Activated CD4-positive, alpha-beta T cell treated with anti-CD3 and anti-CD28 coated beads for 36 hours (primary cell): ENCODE results near the gene ADAM19. TPM values are rescaled to one million over a fixed set of nuclear protein-coding genes. Genes with fewer than 3 reads are reported as not detected.

Source experiments
- ATAC-seq: fragments of 200-7000 bp; cut with Tn5 transposase; one replicate; pipeline ENCODE4 v1.10.0; 2021; ENCODE audit warnings: mild to moderate bottlenecking, moderate library complexity
- CTCF ChIA-PET: fragments of 350-600 bp; sonication (Branson Sonifier 250); formaldehyde crosslinking; loops from one replicate; lab custom pipeline; 2021; ENCODE audit warnings: antibody characterized with exemption; lab: Charles Lee
- POLR2A ChIA-PET: fragments of 350-600 bp; sonication (Branson Sonifier 250); formaldehyde crosslinking; loops from one replicate; lab custom pipeline; 2021; ENCODE audit warnings: antibody characterized with exemption, inconsistent platforms; lab: Charles Lee
- DNase-seq: peaks from one replicate; pipeline ENCODE4 v3.0.0-alpha.2; 2020
- H3K27ac Mint-ChIP-seq: one replicate; pipeline ENCODE4 v1.8.0; 2021; ENCODE audit warnings: mixed read lengths
- H3K27me3 Mint-ChIP-seq: one replicate; pipeline ENCODE4 v1.8.0; 2021; ENCODE audit warnings: mixed read lengths
- H3K36me3 Mint-ChIP-seq: one replicate; pipeline ENCODE4 v1.8.0; 2021; ENCODE audit warnings: low read depth, mixed read lengths
- H3K4me1 Mint-ChIP-seq: one replicate; pipeline ENCODE4 v1.8.0; 2021; ENCODE audit warnings: mixed read lengths
- H3K4me3 Mint-ChIP-seq: one replicate; pipeline ENCODE4 v1.8.0; 2021; ENCODE audit warnings: mild to moderate bottlenecking, moderate library complexity, mixed read lengths
- H3K9me3 Mint-ChIP-seq: one replicate; pipeline ENCODE4 v1.8.0; 2021; ENCODE audit warnings: low read depth, mixed read lengths
- intact Hi-C, 2 experiments: fragments of 100-400 bp; cut with DNase I in 1 of 2; cut with micrococcal nuclease in 1 of 2; formaldehyde crosslinking; loops; one replicate each; pipeline versions ENCODE4 v1.14.2 to v1.15.1; 2022 to 2024; cut with DNase I, micrococcal nuclease
- total RNA-seq, 2 experiments: library from RNA; stranded (reverse); gene quantifications; one replicate each; pipeline ENCODE4 v1.2.3, GENCODE V29; 2021

Gene ADAM19
- total RNA-seq, 2 experiments from 2014 or later, result 63.6 to 69.5 TPM

- Mint-ChIP-seq H3K4me3 (no peak overlapping the region), H3K36me3 (peaks cover 50% of the 10 kb centered on the region), H3K9me3 (no peaks in the 10 kb centered on the region), H3K27ac (no peak overlapping the region), H3K4me1 (peaks cover 50% of the 10 kb centered on the region), H3K27me3 (no peaks in the 10 kb centered on the region)
- CTCF ChIA-PET, result interaction anchor here (1.5 kb wide), 1 partner anchor 180 kb away, joined by 3 read pairs; the partner anchor contains the start of gene LSM11
- ATAC-seq (no peak), DNase-seq (no peak)
- POLR2A ChIA-PET, result no interaction called here
- intact Hi-C loops, result no loop called here
Measured at GRCh38 chr5:157563373-157563928, 12.1 kb downstream of the ADAM19 start.

DNA sequence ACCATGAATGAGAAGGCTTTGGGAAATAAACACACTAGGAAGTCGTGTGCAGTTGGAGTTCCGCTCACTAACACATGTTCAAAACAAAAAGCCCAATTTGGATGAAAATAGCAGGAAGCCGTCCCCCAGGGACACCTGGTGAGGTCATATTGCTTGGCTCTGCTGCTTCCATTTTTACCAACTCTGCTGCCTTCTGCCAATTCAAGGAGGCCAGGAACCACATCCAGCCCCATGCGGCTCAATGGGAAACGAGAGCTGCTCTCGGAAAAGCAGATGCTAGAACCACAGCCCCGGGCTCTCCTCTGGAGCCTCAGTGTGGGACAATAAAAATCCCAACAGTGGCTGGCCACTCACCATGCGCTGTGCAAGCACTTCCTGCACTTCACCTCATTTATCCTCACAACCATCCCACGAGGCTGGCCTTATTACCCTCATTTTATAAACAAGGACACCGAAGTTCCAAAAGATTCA lies 13.4 kb downstream of the ADAM19 start:
- no peak overlapping the region for H3K4me3 Mint-ChIP-seq
- POLR2A ChIA-PET, result no interaction called here

GRCh38 chr5:157561110-157561509 lies 14.5 kb downstream of the ADAM19 start:
- Mint-ChIP-seq H3K36me3 (peaks cover 48% of the 10 kb centered on the region), H3K4me3 (no peak overlapping the region), H3K4me1 (peaks cover 50% of the 10 kb centered on the region), H3K27ac (no peak overlapping the region), H3K27me3 (no peaks in the 10 kb centered on the region), H3K9me3 (no peaks in the 10 kb centered on the region)
- ChIA-PET CTCF (interaction anchor here (0.8 to 1.6 kb wide), 2 partner anchors 15 to 17 kb away, joined by 3 read pairs; no protein-coding TSS in a partner anchor), POLR2A (interaction anchor here (0.6 kb wide), 1 partner anchor 334 kb away, joined by 3 read pairs; no protein-coding TSS in a partner anchor)
- intact Hi-C loops, result no loop called here
- ATAC-seq, result no peak
- DNase-seq, result no peak

More for the DNA sequence above, 13.4 kb downstream of the ADAM19 start:
- CTCF ChIA-PET, result interaction anchor here (0.6 to 1.6 kb wide), 2 partner anchors 16 to 221 kb away, joined by 3 read pairs; no protein-coding TSS in a partner anchor
- no peak for DNase-seq
- H3K36me3 Mint-ChIP-seq, result peaks cover 51% of the 10 kb centered on the region
- ATAC-seq, result no peak
- H3K4me1 Mint-ChIP-seq, result peaks cover 51% of the 10 kb centered on the region
- intact Hi-C loops, result no loop called here
- no peaks in the 10 kb centered on the region for H3K9me3 Mint-ChIP-seq
- no peak overlapping the region for H3K27ac Mint-ChIP-seq
- no peaks in the 10 kb centered on the region for H3K27me3 Mint-ChIP-seq

- Mint-ChIP-seq H3K4me3 (no peak overlapping the region), H3K27me3 (no peaks in the 10 kb centered on the region), H3K36me3 (peaks cover 41% of the 10 kb centered on the region), H3K9me3 (no peaks in the 10 kb centered on the region), H3K4me1 (peaks cover 62% of the 10 kb centered on the region), H3K27ac (no peak overlapping the region)
- intact Hi-C loops, result no loop called here
- CTCF ChIA-PET, result interaction anchor here (0.9 kb wide), 1 partner anchor 9 kb away, joined by 3 read pairs; no protein-coding TSS in a partner anchor
- POLR2A ChIA-PET, result no interaction called here
- DNase-seq (no peak), ATAC-seq (no peak)
Measured at GRCh38 chr5:157559301-157559700, 16.3 kb downstream of the ADAM19 start.

DNA sequence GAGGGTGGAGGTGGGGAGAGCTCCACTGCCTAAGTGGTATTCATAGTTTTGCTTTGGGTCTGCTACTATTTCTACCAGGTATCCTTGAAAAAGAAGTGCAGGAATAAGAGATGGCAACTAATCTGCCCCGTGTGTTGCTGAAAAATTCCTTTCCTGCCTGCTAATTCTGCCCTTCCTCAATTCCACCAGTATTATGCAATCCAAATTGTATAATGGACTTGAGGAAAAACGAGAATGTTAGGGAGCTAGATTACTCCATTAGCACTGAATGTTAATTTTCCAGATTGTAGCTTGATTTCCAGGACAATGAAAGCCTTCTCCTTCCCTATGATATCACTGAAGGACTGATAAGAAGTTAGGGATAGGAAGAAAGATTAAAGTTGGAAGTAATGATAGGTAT lies 16.9 kb downstream of the ADAM19 start:
- Mint-ChIP-seq H3K27ac (no peak overlapping the region), H3K9me3 (no peaks in the 10 kb centered on the region), H3K36me3 (peaks cover 38% of the 10 kb centered on the region), H3K27me3 (no peaks in the 10 kb centered on the region), H3K4me1 (peaks cover 59% of the 10 kb centered on the region), H3K4me3 (no peak overlapping the region)
- POLR2A ChIA-PET, result interaction anchor here (1.5 kb wide), 1 partner anchor 8 kb away, joined by 4 read pairs; no protein-coding TSS in a partner anchor
- CTCF ChIA-PET, result interaction anchor here (0.9 kb wide), 1 partner anchor 9 kb away, joined by 3 read pairs; no protein-coding TSS in a partner anchor
- no peak for ATAC-seq
- DNase-seq, result no peak
- intact Hi-C loops, result no loop called here

GRCh38 chr5:157558041-157558595 lies 17.5 kb downstream of the ADAM19 start:
- DNase-seq (no peak), ATAC-seq (no peak)
- H3K4me1 Mint-ChIP-seq, result peaks cover 55% of the 10 kb centered on the region
- intact Hi-C loops, result no loop called here
- POLR2A ChIA-PET, result interaction anchor here (1.5 kb wide), 1 partner anchor 9 kb away, joined by 4 read pairs; no protein-coding TSS in a partner anchor
- no peaks in the 10 kb centered on the region for H3K9me3 Mint-ChIP-seq
- CTCF ChIA-PET, result interaction anchor here (0.5 to 0.9 kb wide), 2 partner anchors 8 to 49 kb away, joined by 3 to 4 read pairs; no protein-coding TSS in a partner anchor
- H3K36me3 Mint-ChIP-seq, result peaks cover 33% of the 10 kb centered on the region
- H3K27ac Mint-ChIP-seq, result no peak overlapping the region
- no peaks in the 10 kb centered on the region for H3K27me3 Mint-ChIP-seq
- no peak overlapping the region for H3K4me3 Mint-ChIP-seq

DNA sequence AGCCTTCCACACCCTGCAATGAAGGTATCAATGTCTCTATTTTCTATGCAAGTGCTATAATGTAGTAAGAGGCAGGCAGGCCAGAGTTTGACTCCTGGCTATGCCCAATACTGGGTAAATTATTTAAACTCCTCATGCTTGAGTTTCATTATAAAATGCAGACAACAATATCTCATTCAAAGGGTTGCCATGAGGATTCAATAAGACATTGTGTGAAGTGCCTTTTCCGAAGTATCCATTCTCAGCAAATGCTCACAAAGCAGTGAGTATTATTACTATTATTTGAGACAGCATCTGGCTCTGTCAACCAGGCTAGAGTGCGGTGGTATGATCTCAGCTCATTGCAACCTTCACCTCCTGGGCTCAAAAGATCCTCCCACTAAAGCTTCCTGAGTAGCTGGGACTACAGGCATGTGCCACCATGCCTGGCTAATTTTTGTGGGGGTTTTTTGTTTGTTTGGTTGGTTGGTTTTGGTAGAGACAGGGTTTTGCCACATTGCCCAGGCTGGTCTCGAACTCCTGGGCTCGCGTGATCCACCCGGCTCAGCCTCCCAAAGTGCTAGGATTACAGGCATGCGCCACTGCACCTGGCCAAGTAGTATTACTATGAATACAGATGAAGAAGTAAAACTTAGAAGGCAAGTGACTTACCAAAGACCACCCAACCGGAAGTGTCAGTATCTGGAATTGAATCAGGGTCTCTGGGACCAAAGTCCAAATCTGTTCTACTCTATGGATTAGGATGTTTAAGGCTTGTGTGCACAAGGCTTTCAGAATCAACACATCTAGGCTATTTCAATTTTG lies 18.8 kb downstream of the ADAM19 start:
- Mint-ChIP-seq H3K27ac (no peak overlapping the region), H3K4me3 (no peak overlapping the region), H3K27me3 (no peaks in the 10 kb centered on the region), H3K4me1 (peaks cover 54% of the 10 kb centered on the region), H3K36me3 (peaks cover 32% of the 10 kb centered on the region), H3K9me3 (no peaks in the 10 kb centered on the region)
- POLR2A ChIA-PET, result no interaction called here
- intact Hi-C loops, result no loop called here
- ATAC-seq (no peak), DNase-seq (no peak)
- CTCF ChIA-PET, result no interaction called here

DNA sequence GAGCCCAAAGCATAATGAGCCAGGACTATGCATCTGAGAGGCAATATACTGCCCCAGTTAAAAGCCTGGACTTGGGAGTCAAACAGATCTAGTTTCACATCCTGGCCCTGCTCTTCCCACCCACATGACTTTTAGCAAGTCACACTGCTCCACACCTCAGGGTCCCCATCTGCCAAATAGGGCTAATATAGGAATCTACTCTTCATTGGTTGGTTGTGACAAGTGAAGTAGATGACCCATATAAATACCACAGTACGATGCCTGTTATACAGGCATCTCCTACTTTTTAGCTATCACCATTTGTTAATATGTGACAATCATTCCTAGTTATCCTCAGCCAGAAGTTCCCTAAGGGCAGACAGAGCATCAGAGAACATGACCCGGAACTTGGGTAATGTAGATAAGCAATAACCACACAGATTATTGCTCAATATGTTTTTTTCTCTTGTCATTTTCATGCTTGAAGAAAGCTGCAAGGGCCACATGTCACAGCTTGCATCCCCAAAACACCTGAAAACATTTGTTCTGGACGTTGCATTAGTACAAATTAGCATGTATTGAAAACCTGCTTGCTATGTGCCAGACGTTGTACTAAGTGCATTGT lies 20.4 kb downstream of the ADAM19 start:
- ChIA-PET POLR2A (no interaction called here), CTCF (interaction anchor here (0.5 kb wide), 1 partner anchor 80 kb away, joined by 3 read pairs; no protein-coding TSS in a partner anchor)
- no peak overlapping the region for H3K27ac Mint-ChIP-seq
- ATAC-seq (no peak), DNase-seq (no peak)
- H3K4me3 Mint-ChIP-seq, result no peak overlapping the region
- H3K27me3 Mint-ChIP-seq, result no peaks in the 10 kb centered on the region
- H3K36me3 Mint-ChIP-seq, result peaks cover 32% of the 10 kb centered on the region
- H3K4me1 Mint-ChIP-seq, result peaks cover 55% of the 10 kb centered on the region
- no peaks in the 10 kb centered on the region for H3K9me3 Mint-ChIP-seq
- intact Hi-C loops, result no loop called here

GRCh38 chr5:157554179-157555036 lies 21.2 kb downstream of the ADAM19 start:
- POLR2A ChIA-PET, result no interaction called here
- ATAC-seq (no peak), DNase-seq (no peak)
- Mint-ChIP-seq H3K4me1 (peaks cover 61% of the 10 kb centered on the region), H3K36me3 (peaks cover 29% of the 10 kb centered on the region), H3K9me3 (no peaks in the 10 kb centered on the region), H3K27ac (no peak overlapping the region), H3K4me3 (no peak overlapping the region), H3K27me3 (no peaks in the 10 kb centered on the region)
- CTCF ChIA-PET, result interaction anchor here (0.7 kb wide), 1 partner anchor 12 kb away, joined by 3 read pairs; no protein-coding TSS in a partner anchor
- intact Hi-C loops, result no loop called here

DNA sequence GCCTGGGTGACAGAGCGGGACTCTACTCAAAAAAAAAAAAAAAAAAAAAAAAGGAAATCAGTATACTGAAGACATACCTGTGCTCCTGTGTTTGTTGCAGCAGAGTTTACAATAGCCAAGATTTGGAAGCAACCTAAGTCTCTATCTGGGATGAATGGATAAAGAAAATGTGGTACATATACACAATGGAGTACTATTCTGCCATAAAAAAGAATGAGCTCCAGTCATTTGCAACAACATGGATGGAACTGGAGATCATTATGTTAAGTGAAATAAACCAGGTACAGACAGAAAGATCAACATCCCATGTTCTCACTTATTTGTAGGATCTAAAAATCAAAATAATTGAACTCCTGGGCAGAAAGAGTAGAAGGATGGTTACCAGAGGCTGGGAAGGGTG lies 22.9 kb downstream of the ADAM19 start:
- Mint-ChIP-seq H3K4me1 (peaks cover 70% of the 10 kb centered on the region), H3K27ac (no peak overlapping the region), H3K27me3 (no peaks in the 10 kb centered on the region), H3K36me3 (peaks cover 29% of the 10 kb centered on the region), H3K4me3 (no peak overlapping the region), H3K9me3 (no peaks in the 10 kb centered on the region)
- intact Hi-C loops, result no loop called here
- POLR2A ChIA-PET, result interaction anchor here (0.6 kb wide), 1 partner anchor 196 kb away, joined by 3 read pairs; no protein-coding TSS in a partner anchor
- CTCF ChIA-PET, result no interaction called here
- DNase-seq (no peak), ATAC-seq (no peak)
